ENCODE data around the gene ARID5A. TPM values are rescaled to one million over a fixed set of nuclear protein-coding genes. Genes with fewer than 3 reads are reported as not detected.

The ARID5A gene
- total RNA-seq, 1 experiment from 2014 or later: 13.9 TPM

GRCh38 chr2:96554293-96555145 is 18.0 kb downstream of the ARID5A start:
- Mint-ChIP-seq H3K9me3 (peaks cover 4% of the 10 kb centered on the region; the same call in 1 of the 2 replicates), H3K4me1 (peaks cover 19% of the 10 kb centered on the region), H3K27ac (no peak overlapping the region), H3K36me3 (no peaks in the 10 kb centered on the region), H3K4me3 (peak overlapping the region; percentile 12; the same call in 1 of the 2 replicates), H3K27me3 (ENCODE audit: low read depth) (peaks cover 3% of the 10 kb centered on the region; the same call in 1 of the 2 replicates)
- ATAC-seq (peak; percentile 74), DNase-seq (ENCODE audit: low spot score) (peak; percentile 82)
- POLR2A ChIA-PET: interaction anchor here (0.6 kb wide), 1 partner anchor 82 kb away, joined by 7 read pairs; no protein-coding TSS in a partner anchor
- TF ChIP-seq CTCF (IDR thresholded peaks at IDR 0.05) (peak; percentile 93), FOXK1 (CRISPR knock-in tag; IDR thresholded peaks at IDR 0.05) (no peak)
- CTCF ChIA-PET: interaction anchor here (0.5 to 4.9 kb wide), 55 partner anchors 8 to 481 kb away, joined by 3 to 84 read pairs (median 4); partner anchors contain the start of genes ANKRD39, ARID5A, CNNM3 and CNNM4

GRCh38 chr2:96555146-96555610 is 18.6 kb downstream of the ARID5A start:
- no peak for DNase-seq (ENCODE audit: low spot score)
- ATAC-seq: no peak
- Mint-ChIP-seq H3K4me3 (no peak overlapping the region), H3K9me3 (peaks cover 4% of the 10 kb centered on the region; the same call in 1 of the 2 replicates), H3K4me1 (peaks cover 16% of the 10 kb centered on the region), H3K27ac (no peak overlapping the region), H3K36me3 (no peaks in the 10 kb centered on the region), H3K27me3 (ENCODE audit: low read depth) (peaks cover 3% of the 10 kb centered on the region; the same call in 1 of the 2 replicates)
- no peak for TF ChIP-seq MXD4 (CRISPR knock-in tag; IDR thresholded peaks at IDR 0.05; ENCODE audit: borderline replicate concordance)
- no peak for TF ChIP-seq KAT7 (CRISPR knock-in tag; IDR thresholded peaks at IDR 0.05; ENCODE audit: borderline replicate concordance)
- no peak for TF ChIP-seq E2F1 (CRISPR knock-in tag; IDR thresholded peaks at IDR 0.05)
- TF ChIP-seq CBFB (CRISPR knock-in tag; IDR thresholded peaks at IDR 0.05; ENCODE audit: low read depth): no peak
- TF ChIP-seq MYBL2 (CRISPR knock-in tag; IDR thresholded peaks at IDR 0.05): no peak
- no peak for TF ChIP-seq ZNF396 (CRISPR knock-in tag; IDR thresholded peaks at IDR 0.05; ENCODE audit: borderline replicate concordance)
- TF ChIP-seq ZSCAN18 (CRISPR knock-in tag; IDR thresholded peaks at IDR 0.05): no peak
- TF ChIP-seq SP1 (CRISPR knock-in tag; conservative IDR thresholded peaks at IDR 0.05): no peak
- TF ChIP-seq ZNF423 (CRISPR knock-in tag; IDR thresholded peaks at IDR 0.05): no peak
- TF ChIP-seq SMAD3 (CRISPR knock-in tag; IDR thresholded peaks at IDR 0.05; ENCODE audit: borderline replicate concordance): no peak
- TF ChIP-seq USF2 (CRISPR knock-in tag; IDR thresholded peaks at IDR 0.05): no peak
- TF ChIP-seq SOX15 (CRISPR knock-in tag; IDR thresholded peaks at IDR 0.05): no peak
- TF ChIP-seq NFATC4 (CRISPR knock-in tag; IDR thresholded peaks at IDR 0.05): no peak
- POLR2A ChIA-PET: no interaction called here
- CTCF ChIA-PET: interaction anchor here (1.2 to 4.9 kb wide), 17 partner anchors 9 to 303 kb away, joined by 3 to 84 read pairs (median 10); partner anchors contain the start of genes ANKRD39, ARID5A and CNNM4
